HS-27A (cell line): ENCODE data around the gene CFAP141.
A peak's percentile ranks its signal among the peaks of the same experiment; 100 is the strongest.
"Not testable (repeated sequence)": the region's sequence is repeated elsewhere in the genome, so short reads cannot be mapped to it uniquely, and the experiment has no call there.

Source experiments
- DNase-seq: peaks from one replicate; pipeline ENCODE4 v3.0.0-alpha.2; 2012; ENCODE audit warnings: low read depth, missing footprints

The CFAP141 gene

DNA sequence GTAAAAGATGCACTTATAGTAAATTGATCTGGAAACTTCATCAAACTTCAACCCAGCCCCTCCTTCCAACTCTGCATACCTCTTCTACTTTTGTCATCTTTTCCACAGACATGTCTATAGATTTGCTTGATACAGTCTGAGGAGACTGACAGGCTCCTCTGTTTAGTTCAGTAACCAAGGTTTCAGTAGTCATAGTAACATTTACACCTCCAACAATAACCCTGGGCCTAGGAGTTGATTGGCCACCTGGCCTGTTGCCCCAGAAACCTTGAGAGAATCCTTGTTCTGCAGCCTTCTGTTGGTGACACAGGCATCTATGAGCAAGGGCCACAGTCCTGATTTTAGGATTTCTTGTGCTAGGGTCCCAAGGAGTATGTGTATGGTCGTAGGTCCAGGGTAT, at the start of gene CFAP141:
CFAP141 (minus strand) TSS at position 138 of the 400 bp plus-strand sequence; CDS start at position 112, 26 bp downstream.
- DNase-seq: no peak

GRCh38 chr1:154253671-154254070, 47.5 kb upstream of the CFAP141 start:
- DNase-seq: no peak

GRCh38 chr1:154241703-154242351, 35.7 kb upstream of the CFAP141 start:
- DNase-seq: no peak

DNA sequence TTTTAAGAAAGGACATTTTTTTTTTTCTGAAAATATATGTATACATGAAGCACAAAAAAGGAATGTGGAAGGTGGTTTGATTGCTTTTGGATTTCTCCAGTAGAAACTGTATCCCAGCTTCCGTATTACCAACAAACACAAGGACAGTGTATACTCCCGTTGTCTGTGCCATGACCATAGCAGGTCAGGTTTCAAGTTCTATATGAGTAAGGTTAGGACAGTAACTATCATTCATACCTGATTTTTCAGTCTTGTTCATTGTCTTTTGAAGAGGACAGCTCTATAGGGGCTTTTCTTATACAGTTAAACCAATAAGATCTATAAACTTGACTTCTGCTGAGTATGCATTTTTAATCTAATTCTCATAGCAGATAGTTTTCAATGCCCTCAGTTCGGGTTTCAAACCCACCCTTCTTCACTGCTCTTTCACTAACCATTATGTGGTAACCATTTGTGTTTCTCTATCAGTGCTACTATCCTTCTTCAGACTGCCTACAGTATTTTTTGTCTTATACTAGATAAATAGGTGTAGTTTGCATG, 34.2 kb upstream of the CFAP141 start:
- no peak for DNase-seq

- no peak for DNase-seq
Measured at GRCh38 chr1:154239491-154239890, 33.4 kb upstream of the CFAP141 start.

DNA sequence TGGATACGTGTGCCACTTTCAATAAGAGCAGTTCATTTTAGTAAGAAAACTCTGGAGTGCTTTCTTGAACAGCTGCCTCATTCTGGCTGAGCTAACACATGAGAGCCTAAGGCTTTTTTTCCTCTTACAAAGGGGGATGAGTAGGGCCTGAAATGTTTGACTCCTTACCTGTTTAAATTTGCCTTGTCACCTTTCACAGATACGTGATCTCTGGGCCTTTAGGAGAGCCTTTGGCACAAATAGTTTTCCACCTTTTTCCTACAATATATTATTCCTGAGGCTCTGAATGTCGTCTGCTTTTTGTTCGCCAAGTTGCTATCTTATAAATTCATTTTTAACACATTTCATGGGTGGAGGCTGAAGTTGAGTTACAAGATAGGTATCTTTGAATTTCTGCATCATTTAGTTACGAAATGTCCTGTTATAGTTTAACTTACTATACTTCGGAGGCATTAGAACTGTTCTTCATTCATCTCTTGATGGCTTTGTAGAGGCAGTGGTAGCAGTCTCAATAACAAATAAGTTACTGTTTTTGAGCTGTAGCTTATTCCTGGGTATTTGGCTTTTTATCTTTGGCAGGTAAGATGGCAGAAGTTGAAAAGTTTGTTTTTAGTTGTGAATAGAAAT, 31.9 kb upstream of the CFAP141 start:
- no peak for DNase-seq

DNA sequence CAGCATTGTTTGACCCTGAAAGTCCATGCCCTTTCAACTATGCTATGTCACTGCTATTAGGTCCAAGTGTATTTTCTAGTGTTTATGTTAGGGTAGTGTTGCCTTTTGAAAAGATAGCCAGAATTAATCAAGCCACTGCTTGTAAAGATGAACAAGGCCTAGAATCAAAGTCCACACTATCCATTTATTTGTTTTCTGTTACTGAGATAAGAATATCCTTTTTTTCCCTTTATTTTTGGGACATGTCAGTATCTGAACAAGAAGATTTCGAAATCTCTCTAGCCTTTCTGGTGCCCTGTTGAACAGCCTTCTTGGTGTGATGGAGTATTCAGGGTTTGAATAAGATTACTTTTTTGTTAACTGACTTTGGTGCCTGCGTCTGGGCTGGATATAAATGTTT, 31.3 kb upstream of the CFAP141 start:
- DNase-seq: no peak

DNA sequence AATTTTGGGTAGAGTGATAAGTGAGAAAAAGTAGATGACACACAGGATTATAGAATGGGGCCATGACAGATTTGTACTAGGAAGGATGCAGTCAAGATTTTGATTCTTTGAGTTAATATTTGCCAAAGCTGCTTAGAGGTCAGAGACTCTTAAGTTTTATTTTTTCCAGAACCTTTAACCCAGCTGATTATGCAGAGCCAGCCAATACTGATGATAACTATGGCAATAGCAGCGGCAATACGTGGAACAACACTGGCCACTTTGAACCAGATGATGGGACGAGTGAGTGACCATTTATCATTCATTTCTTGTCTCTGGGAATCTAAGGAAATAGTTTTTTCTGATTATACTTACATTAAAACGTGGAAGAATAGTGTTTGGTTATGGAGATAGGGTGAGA, 30.7 kb upstream of the CFAP141 start:
- DNase-seq: no peak

DNA sequence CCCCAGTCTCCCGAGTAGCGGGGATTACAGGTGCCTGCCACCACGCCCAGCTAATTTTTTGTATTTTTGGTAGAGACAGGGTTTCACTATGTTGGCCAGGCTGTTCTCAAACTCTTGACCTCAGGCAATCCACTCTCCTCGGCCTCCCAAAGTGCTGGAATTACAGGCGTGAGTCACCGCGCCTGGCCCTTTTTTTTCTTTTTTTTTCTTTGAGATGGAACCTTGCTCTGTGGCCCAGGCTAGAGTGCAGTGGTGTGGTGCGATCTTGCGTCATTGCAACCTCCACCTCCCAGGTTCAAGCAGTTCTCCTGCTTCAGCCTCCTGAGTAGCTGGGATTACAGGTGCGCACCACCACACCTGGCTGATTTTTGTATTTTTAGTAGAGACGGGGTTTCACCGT, 27.0 kb upstream of the CFAP141 start:
- not testable (repeated sequence) for DNase-seq

DNA sequence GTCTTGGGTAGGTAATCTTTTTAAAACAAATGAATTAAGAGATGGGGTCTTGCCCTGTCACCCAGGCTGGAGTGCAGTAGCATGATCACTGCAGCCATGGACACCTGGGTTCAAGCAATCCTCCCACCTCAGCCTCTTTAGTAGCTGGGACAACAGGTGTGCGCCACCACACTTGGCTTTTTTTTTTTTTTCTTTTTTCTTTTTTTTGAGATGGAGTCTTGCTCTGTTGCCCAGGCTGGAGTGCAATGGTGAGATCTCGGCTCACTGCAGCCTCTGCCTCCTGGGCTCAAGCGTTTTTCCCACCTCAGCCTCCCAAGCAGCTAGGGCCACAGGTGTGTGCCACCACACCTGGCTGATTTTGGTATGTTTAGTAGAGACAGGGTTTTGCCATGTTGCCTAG, 25.0 kb upstream of the CFAP141 start:
- DNase-seq: not testable (repeated sequence)

GRCh38 chr1:154225370-154225769, 19.2 kb upstream of the CFAP141 start:
- DNase-seq: no peak

DNA sequence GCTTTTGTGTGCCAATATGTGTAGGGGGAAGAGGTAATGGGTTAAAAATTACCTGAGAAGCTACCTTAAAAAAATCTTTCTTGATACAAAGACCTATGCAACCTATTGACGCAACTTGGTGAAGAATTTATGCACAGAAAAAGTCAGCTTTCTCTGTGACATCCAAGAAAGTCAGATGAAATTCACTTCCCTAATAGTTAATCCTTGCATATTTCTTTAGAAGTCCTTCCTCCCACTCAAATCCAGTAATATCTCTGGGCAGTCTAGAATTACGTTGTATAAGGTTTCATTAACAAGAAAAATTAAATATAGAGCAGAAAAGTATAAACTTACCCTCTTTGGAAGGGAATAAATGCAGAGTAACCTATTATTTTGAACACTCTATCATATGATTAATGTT, 17.5 kb upstream of the CFAP141 start:
- DNase-seq: no peak

DNA sequence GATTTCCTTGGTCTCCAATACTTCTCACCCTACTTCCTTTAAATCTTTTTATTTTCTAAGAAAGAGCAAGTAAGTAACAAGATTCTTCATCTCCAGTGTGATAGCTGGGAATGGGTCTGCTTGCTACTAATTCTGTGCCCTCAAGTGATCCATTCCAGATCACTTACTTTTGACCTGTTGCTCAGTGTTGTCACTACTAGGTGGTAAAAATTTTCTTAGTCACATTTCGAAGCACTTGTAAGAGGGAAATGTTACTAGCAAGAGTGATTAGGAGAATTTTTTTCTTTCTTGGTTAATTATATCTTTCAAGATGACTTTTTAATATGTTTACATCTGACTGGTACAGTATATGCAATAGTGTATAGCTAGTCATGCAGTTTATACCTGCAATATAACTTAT, 16.8 kb upstream of the CFAP141 start:
- no peak for DNase-seq

- no peak for DNase-seq
Measured at GRCh38 chr1:154222518-154222917, 16.4 kb upstream of the CFAP141 start.

GRCh38 chr1:154221278-154222001, 15.3 kb upstream of the CFAP141 start:
- DNase-seq: peak; percentile 23

DNA sequence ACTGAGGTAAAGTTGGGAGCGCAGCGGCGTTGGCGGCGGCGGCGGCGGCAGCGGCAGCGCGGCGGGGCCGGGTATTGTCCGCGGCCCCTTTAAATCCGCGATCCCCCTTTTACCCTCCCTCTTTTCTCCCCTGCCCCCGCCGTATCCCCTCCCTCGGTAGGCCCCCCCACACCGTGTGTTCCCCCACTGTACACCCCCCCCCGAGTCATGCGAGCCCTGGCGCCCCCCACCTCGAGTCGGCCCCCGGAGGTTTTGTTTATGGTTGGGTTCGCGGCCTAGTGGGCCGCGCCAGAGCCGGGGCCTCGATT, 14.8 kb upstream of the CFAP141 start:
- DNase-seq: no peak

DNA sequence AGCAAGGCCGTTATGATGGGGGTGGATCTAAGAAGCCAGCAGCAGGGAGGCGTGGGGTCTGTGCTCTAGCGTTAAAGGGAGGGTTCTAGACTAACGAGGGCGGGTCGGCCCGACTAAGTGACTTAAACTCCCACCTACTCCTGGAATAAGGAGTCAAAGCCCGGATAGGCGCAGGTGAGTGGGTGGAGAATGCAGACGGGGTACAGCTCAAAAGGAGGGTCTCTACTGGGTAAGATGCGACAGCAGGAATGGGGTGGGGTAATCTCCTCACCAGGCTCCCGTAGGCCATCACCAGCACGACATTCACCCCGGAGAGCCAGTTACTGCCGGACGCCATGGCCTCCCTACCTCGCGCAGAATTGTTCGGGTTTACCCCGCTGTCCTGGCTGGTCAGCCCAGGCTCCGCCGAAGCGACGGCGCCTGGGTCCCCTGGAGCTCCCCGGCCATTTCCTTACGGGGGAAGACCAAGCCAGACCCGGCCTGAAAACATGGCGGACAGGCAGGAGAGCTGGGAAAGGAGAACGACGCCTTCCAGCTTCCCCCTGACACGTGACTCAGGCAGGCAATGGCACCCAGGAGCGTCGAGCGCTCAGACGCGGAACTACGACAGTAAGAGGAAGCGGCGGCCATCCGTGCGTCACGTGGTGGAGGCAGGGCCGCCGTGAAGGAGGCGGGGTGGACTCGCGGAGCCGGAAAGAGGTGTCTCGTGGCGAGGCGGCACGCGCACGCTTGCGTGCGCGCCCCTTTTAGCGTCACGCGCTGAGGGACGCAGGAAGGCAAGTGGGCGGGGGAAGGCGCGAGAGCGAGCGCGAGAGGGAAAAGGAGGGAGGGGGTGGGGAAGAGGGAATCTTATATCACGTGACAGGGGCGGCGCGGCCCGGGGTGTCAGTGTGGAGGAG, 14.2 kb upstream of the CFAP141 start, which contains the start of gene UBAP2L:
UBAP2L (plus strand) TSS at position 885 of the 899 bp plus-strand sequence. CDS start 4,169 bp downstream, outside the sequence.
- DNase-seq: peak; percentile 92

DNA sequence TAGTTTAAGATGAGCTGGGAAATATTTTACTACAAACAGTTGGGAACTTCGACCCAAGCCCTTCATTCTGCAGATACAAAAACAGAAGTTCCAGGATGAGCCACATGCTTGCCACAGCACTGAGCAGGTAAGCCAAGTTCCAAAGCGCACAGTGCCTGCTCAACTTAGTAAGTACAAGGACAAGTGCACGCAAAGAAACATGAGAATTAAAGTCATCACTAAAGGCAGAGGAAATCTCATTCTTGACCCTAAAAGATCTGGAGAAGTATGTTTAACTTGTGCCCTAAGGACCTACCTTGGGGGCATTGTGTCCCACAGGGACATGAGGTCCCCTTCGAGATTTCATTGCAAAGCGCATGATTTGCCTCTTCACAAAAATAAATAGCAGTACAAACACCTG, 13.4 kb upstream of the CFAP141 start:
- no peak for DNase-seq

GRCh38 chr1:154218545-154218944, 12.4 kb upstream of the CFAP141 start:
- no peak for DNase-seq

DNA sequence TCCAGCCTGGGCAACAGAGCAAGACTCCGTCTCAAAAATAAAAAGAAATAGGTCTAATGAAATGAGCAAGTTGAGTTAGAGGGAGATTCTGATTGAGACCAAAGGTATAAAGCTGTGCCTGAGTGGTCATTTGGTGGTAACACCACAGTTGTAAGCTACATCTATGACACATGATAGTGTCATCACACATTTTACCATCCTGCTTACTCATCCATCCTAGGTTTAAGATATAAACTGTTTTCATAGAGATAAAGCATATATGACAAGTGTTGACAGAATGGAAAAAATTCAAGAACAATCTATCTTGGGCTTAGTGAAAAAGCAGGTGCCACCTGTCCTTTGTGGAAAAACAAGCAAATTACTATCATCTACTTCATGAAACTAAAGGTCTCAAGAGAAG, 7.1 kb upstream of the CFAP141 start:
- no peak for DNase-seq

DNA sequence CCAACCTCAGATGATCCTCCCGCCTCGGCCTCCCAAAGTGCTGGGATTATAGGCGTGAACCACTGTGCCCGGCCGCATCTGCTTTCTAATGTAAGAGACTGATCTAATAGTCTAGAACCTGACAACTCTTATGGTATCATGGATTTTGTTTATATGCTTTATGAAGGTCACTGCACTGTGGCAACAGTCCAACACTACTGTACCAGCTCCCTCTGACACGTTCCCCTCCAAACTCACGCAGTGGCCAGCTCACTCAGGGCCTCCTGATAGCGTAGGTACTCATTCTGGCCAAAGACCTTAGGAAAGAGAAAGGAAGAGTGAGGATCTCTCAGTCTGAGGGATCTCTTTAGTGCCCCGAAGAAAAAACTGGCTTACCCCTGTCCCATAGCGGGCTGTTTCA, 6.0 kb upstream of the CFAP141 start:
- DNase-seq: no peak
